HepG2 (cell line): ENCODE measurements around the gene CA7. TPM values are rescaled to one million over a fixed set of nuclear protein-coding genes. Genes with fewer than 3 reads are reported as not detected.

ENCODE experiments used
- ATAC-seq: fragments of 200-7000 bp; cut with Tn5 transposase; 3 replicates; pipeline ENCODE4 v1.9.1; 2020; ENCODE audit warnings: mild to moderate bottlenecking, moderate library complexity
- BruUV-seq: library from RNA; stranded (reverse); fragments of 400-500 nt; replicated peaks from 2 replicates; lab custom pipeline; 2021; lab: Mats Ljungman, UMichigan
- CTCF ChIA-PET: fragments of 300-600 bp; formaldehyde crosslinking; extraction: SDS; loops from one replicate; lab custom pipeline; 2021; ENCODE audit warnings: low total read pairs, inconsistent platforms, low intra/inter-chr PET ratio; lab: Yijun Ruan, JAX
- POLR2A ChIA-PET: fragments of 350-600 bp; sonication (Branson Sonifier 250); formaldehyde crosslinking; loops from one replicate; lab custom pipeline; 2020; ENCODE audit warnings: antibody characterized with exemption, inconsistent platforms; lab: Yijun Ruan, JAX
- DNase-seq: peaks from one replicate; pipeline ENCODE4 v3.0.0-alpha.2; 2015; ENCODE audit warnings: low spot score
- FAIRE-seq: peaks from 3 replicates; lab custom pipeline; 2011; peaks lifted over from hg19 to GRCh38; lab: Jason Lieb, UNC
- H2AFZ ChIP-seq: one replicate; pipeline ENCODE4 v1.6.1; 2011; ENCODE audit warnings: low read length, inconsistent platforms
- H3K27ac ChIP-seq: fragments of 300-600 bp; 3 replicates; pipeline ENCODE4 v1.8.0; 2011; ENCODE audit warnings: mixed run types, mild to moderate bottlenecking, mixed read lengths, low read length, inconsistent platforms; ENCODE audit not compliant: insufficient read depth; ENCODE audit errors: extremely low read length
- H3K27me3 ChIP-seq, 2 experiments: fragments of 200-600 bp in 1 of 2; 2 replicates in 1 of 2; 3 replicates in 1 of 2; pipeline versions ENCODE4 v1.6.0 to v1.8.0; 2011; ENCODE audit warnings: low read length in 2 of 2, mild to moderate bottlenecking in 2 of 2, moderate library complexity in 2 of 2, inconsistent platforms in 1 of 2; ENCODE audit not compliant: insufficient read depth in 2 of 2, control insufficient read depth in 1 of 2
- H3K36me3 ChIP-seq, 2 experiments: fragments of 200-600 bp in 1 of 2; replicated peaks in 1 of 2; 2 replicates in 1 of 2; 3 replicates in 1 of 2; pipeline versions ENCODE4 v1.5.1 to v1.8.0; 2011; ENCODE audit warnings: low read length in 2 of 2, inconsistent platforms in 1 of 2; ENCODE audit not compliant: insufficient read depth in 2 of 2, control insufficient read depth in 1 of 2
- H3K4me1 ChIP-seq: 2 replicates; pipeline ENCODE4 v1.5.1; 2012; ENCODE audit warnings: low read length, inconsistent platforms; ENCODE audit not compliant: insufficient read depth
- H3K4me2 ChIP-seq: 2 replicates; pipeline ENCODE4 v1.6.0; 2011; ENCODE audit warnings: low read depth, low read length, inconsistent platforms
- H3K4me3 ChIP-seq, 3 experiments: fragments of 200-600 bp in 1 of 3; sonication (generic), shearing (Covaris generic) in 1 of 3; replicated peaks in 1 of 3; 2 replicates each; pipeline ENCODE4 v1.5.1; 2011 to 2016; ENCODE audit warnings: low read length in 3 of 3, inconsistent platforms in 2 of 3, low read depth in 2 of 3, mild to moderate bottlenecking in 2 of 3, control low read depth in 1 of 3, mixed read lengths in 1 of 3; ENCODE audit not compliant: insufficient read depth in 1 of 3
- H3K79me2 ChIP-seq: one replicate; pipeline ENCODE4 v1.6.1; 2011; ENCODE audit warnings: low read length, inconsistent platforms; ENCODE audit not compliant: insufficient read depth
- H3K9ac ChIP-seq: 2 replicates; pipeline ENCODE4 v1.6.0; 2011; ENCODE audit warnings: mild to moderate bottlenecking, low read depth, low read length, inconsistent platforms; ENCODE audit not compliant: insufficient read depth
- H3K9me3 ChIP-seq: 2 replicates; pipeline ENCODE4 v1.5.1; 2012; ENCODE audit warnings: mild to moderate bottlenecking, low read length
- H4K20me1 ChIP-seq: 2 replicates; pipeline ENCODE4 v1.6.0; 2011; ENCODE audit warnings: inconsistent platforms, mild to moderate bottlenecking, low read length, moderate library complexity; ENCODE audit not compliant: insufficient read depth
- ASH2L ChIP-seq: fragments of 300-600, 200-600 bp; sonication (generic); IDR thresholded peaks from 2 replicates; pipeline ENCODE4 v1.7.0; 2017; ENCODE audit warnings: low read depth, mild to moderate bottlenecking, moderate library complexity, mixed read lengths, low read length; ENCODE audit not compliant: insufficient read length
- CBX1 ChIP-seq: IDR thresholded peaks from one replicate; pipeline ENCODE4 v1.6.1; 2016; ENCODE audit warnings: antibody characterized with exemption, low read depth
- CHD2 ChIP-seq: IDR thresholded peaks from 2 replicates; pipeline ENCODE4 v1.6.1; 2011; ENCODE audit warnings: low read depth, low read length, improper control_type of control experiment
- DMTF1 ChIP-seq: sonication (generic); formaldehyde crosslinking; IDR thresholded peaks from 2 replicates; pipeline ENCODE4 v1.4.0; 2020; ENCODE audit warnings: mild to moderate bottlenecking, missing genetic modification reagents
- EHMT2 ChIP-seq: fragments of 200-600 bp; sonication (generic); IDR thresholded peaks from 2 replicates; pipeline ENCODE4 v1.7.0; 2017; ENCODE audit warnings: antibody characterized with exemption, low read depth, low read length, borderline replicate concordance
- KDM6A ChIP-seq: IDR thresholded peaks from 2 replicates; pipeline ENCODE4 v1.6.1; 2016; ENCODE audit warnings: low read depth
- NCOR1 ChIP-seq: fragments of 200-600 bp; sonication (generic); IDR thresholded peaks from 2 replicates; pipeline ENCODE4 v1.7.0; 2017; ENCODE audit warnings: antibody characterized with exemption, low read length, borderline replicate concordance
- SMC3 ChIP-seq: IDR thresholded peaks from 2 replicates; pipeline ENCODE4 v1.6.1; 2011; ENCODE audit warnings: low read length, improper control_type of control experiment
- ZFP37 ChIP-seq: sonication (generic); formaldehyde crosslinking; IDR thresholded peaks from 2 replicates; pipeline ENCODE4 v1.4.0; 2020; ENCODE audit warnings: missing genetic modification reagents, borderline replicate concordance
- ZNF615 ChIP-seq: sonication (generic); formaldehyde crosslinking; IDR thresholded peaks from 2 replicates; pipeline ENCODE4 v1.5.0; 2020; ENCODE audit warnings: mild to moderate bottlenecking, missing genetic modification reagents, borderline replicate concordance
- ZNF629 ChIP-seq: sonication (generic); formaldehyde crosslinking; conservative IDR thresholded peaks from 2 replicates; pipeline ENCODE4 v1.5.0; 2020; ENCODE audit warnings: missing genetic modification reagents
- ZNF660 ChIP-seq: sonication (generic); formaldehyde crosslinking; IDR thresholded peaks from 2 replicates; pipeline ENCODE4 v1.5.1; 2020; ENCODE audit warnings: mild to moderate bottlenecking, low read depth, missing genetic modification reagents, borderline replicate concordance
- ZSCAN12 ChIP-seq: sonication (generic); formaldehyde crosslinking; IDR thresholded peaks from 2 replicates; pipeline ENCODE4 v1.9.0; 2021; ENCODE audit warnings: mild to moderate bottlenecking, missing genetic modification reagents
- WGBS: methylation state at CpG from one replicate; pipeline ENCODE4 v1.1.6; 2017; ENCODE audit warnings: low lambda C conversion rate; 5-methylcytosine and 5-hydroxymethylcytosine counted together
- in situ Hi-C: cut with HindIII; loops from 2 replicates; pipeline ENCODE4 v1.10.0; 2017; ENCODE audit warnings: low pct_unique_long_range_greater_than_20kb; ENCODE audit not compliant: extremely low pct_ligation_motif_present
- intact Hi-C: fragments of 100-400 bp; cut with micrococcal nuclease; formaldehyde crosslinking; loops from one replicate; pipeline ENCODE4 v1.10.0; 2022; ENCODE audit not compliant: unreplicated experiment
- polyA plus RNA-seq, 8 experiments: library from polyadenylated mRNA; depleted of rRNA in 3 of 8; stranded (reverse) in 7 of 8; unstranded in 1 of 8; fragments of >200 nt; fragmentation: Illumina TruSeq in 4 of 8; extraction: Trizol in 4 of 8; gene quantifications; 2 replicates each; pipeline versions ENCODE4 v1.2.1 to v1.2.3, GENCODE V29; 2011 to 2016; ENCODE audit warnings: low read depth in 4 of 8, missing spikeins in 1 of 8, mixed read lengths in 1 of 8; ENCODE audit not compliant: insufficient read depth in 1 of 8
- total RNA-seq, 5 experiments: library from RNA; depleted of rRNA; stranded (reverse); fragments of >200 nt; fragmentation: Illumina TruSeq; extraction: Trizol; gene quantifications; 2 replicates each; pipeline ENCODE4 v1.2.3, GENCODE V29; 2016; ENCODE audit warnings: low read depth in 1 of 5
- TF ChIP-seq, protein P1 (sequence below): sonication (generic); formaldehyde crosslinking; IDR thresholded peaks from 2 replicates; pipeline ENCODE4 v1.4.0; 2020; ENCODE audit warnings: missing genetic modification reagents

Gene CA7
- total and polyA plus RNA-seq, 2 of the 13 experiments (the other 11 are each of a cell fraction or from before 2014, with no cell fraction given), result not detected

DNA sequence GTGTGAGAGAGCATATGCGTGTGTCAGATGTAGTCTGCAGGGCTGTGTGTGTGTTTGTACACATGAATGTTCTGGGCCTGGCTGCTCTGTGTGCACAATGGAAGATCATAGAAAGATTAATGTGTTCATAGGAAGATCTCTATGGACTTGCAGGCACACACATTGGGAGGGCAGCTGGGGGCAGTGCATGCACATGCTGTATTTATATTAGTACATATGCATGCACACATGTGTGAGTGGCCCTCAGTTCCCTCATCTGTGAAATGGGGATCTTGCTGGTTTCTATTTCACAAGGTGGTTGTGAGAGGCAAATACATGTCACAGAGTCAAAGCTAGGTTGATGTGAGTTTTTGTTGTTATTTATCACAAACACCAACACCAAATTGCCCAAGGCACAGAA is 2.1 kb downstream of the CA7 start:
- Histone ChIP-seq H3K4me3 (no peak overlapping the region), H2AFZ (no peak overlapping the region), H3K9me3 (no peaks in the 10 kb centered on the region), H3K9ac (no peak overlapping the region), H3K4me2 (no peak overlapping the region), H4K20me1 (no peaks in the 10 kb centered on the region), H3K79me2 (no peaks in the 10 kb centered on the region), H3K4me1 (peaks cover 15% of the 10 kb centered on the region; the same call in 1 of the 2 replicates), H3K36me3 (no peaks in the 10 kb centered on the region), H3K27ac (no peak overlapping the region), H3K27me3 (peaks cover 7 to 81% of the 10 kb centered on the region in 2 experiments; a peak in 4 of 5 replicates)
- no TSS peak for BruUV-seq
- WGBS, result 69% methylated on average over 1 of the region's 1 CpG
- in situ Hi-C loops (no loop called here), intact Hi-C loops (loop anchor here (10.0 kb wide), 1 partner anchor 91 kb away; the partner anchor contains the start of gene DYNC1LI2)
- ChIA-PET CTCF (no interaction called here), POLR2A (interaction anchor here (1.7 kb wide), 1 partner anchor 16 kb away, joined by 7 read pairs; the partner anchor contains the start of gene NAE1)
- DNase-seq (no peak), ATAC-seq (no peak), FAIRE-seq (no peak)
- no peak for TF ChIP-seq CBX1
- TF ChIP-seq ZFP37 (CRISPR knock-in tag), result no peak
- TF ChIP-seq, protein P1, sequence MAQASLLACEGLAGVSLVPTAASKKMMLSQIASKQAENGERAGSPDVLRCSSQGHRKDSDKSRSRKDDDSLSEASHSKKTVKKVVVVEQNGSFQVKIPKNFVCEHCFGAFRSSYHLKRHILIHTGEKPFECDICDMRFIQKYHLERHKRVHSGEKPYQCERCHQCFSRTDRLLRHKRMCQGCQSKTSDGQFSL (CRISPR knock-in tag), result no peak
- TF ChIP-seq CHD2, result no peak
- TF ChIP-seq SMC3, result no peak
- TF ChIP-seq ZSCAN12 (CRISPR knock-in tag), result no peak
- TF ChIP-seq NCOR1, result no peak
- no peak for TF ChIP-seq EHMT2

DNA sequence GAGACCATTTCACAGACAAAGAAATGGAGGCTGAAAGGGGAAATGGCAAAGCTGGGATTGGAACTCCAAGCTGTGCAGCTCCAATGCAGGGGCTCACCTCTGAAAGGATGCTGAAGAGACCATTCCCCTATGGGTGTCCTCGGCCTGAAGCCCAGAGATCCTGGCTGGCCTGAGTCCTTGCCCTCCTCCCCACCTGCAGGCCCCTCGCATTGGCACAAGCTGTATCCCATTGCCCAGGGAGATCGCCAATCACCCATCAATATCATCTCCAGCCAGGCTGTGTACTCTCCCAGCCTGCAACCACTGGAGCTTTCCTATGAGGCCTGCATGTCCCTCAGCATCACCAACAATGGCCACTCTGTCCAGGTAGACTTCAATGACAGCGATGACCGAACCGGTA is 2.6 kb downstream of the CA7 start:
- Histone ChIP-seq H3K79me2 (no peaks in the 10 kb centered on the region), H3K4me1 (peaks cover 15% of the 10 kb centered on the region; the same call in 1 of the 2 replicates), H3K27ac (no peak overlapping the region), H3K9me3 (no peaks in the 10 kb centered on the region), H3K4me2 (no peak overlapping the region), H3K4me3 (no peak overlapping the region), H2AFZ (no peak overlapping the region), H3K36me3 (no peaks in the 10 kb centered on the region), H3K9ac (no peak overlapping the region), H3K27me3 (peaks cover 7 to 77% of the 10 kb centered on the region in 2 experiments; a peak in 4 of 5 replicates), H4K20me1 (no peaks in the 10 kb centered on the region)
- DNase-seq (no peak), ATAC-seq (no peak), FAIRE-seq (no peak)
- WGBS, result 85% methylated on average over 5 of the region's 6 CpGs
- in situ Hi-C loops, result no loop called here
- POLR2A ChIA-PET, result no interaction called here
- no TSS peak for BruUV-seq
- CTCF ChIA-PET, result no interaction called here
- intact Hi-C loops, result loop anchor here (10.0 kb wide), 1 partner anchor 92 kb away; the partner anchor contains the start of gene DYNC1LI2
- TF ChIP-seq ZNF615 (CRISPR knock-in tag) (no peak), ZNF629 (CRISPR knock-in tag) (no peak), ZNF660 (CRISPR knock-in tag) (no peak), KDM6A (CRISPR knock-in tag) (no peak), ASH2L (no peak), DMTF1 (CRISPR knock-in tag) (no peak)
